Activated T-helper 2 cell treated with anti-CD3 and anti-CD28 coated beads, Interferon-gamma antibody, Interleukin-2, Interleukin-4, amounts not matched to agents 10 μg/mL and 5 μg/mL and 100 μg/mL, durations not matched to agents 14 hours and 24 hours and 36 hours (primary cell): ENCODE results near the gene VGLL2. TPM values are rescaled to one million over a fixed set of nuclear protein-coding genes. Genes with fewer than 3 reads are reported as not detected.

Source experiments
- DNase-seq: peaks from one replicate; pipeline ENCODE4 v3.0.0; 2021; ENCODE audit warnings: low spot score
- H3K27ac Mint-ChIP-seq: one replicate; pipeline ENCODE4 v1.8.0; 2021; ENCODE audit warnings: mixed read lengths
- H3K27me3 Mint-ChIP-seq: one replicate; pipeline ENCODE4 v1.8.0; 2021; ENCODE audit warnings: low read depth, mixed read lengths
- H3K36me3 Mint-ChIP-seq: one replicate; pipeline ENCODE4 v1.8.0; 2021; ENCODE audit warnings: low read depth, mixed read lengths
- H3K4me1 Mint-ChIP-seq: one replicate; pipeline ENCODE4 v1.8.0; 2021; ENCODE audit warnings: low read depth, mixed read lengths
- H3K4me3 Mint-ChIP-seq: one replicate; pipeline ENCODE4 v1.8.0; 2021; ENCODE audit warnings: low read depth, mild to moderate bottlenecking, moderate library complexity, mixed read lengths
- H3K9me3 Mint-ChIP-seq: one replicate; pipeline ENCODE4 v1.8.0; 2021; ENCODE audit warnings: mixed read lengths
- intact Hi-C: fragments of 100-400 bp; cut with micrococcal nuclease; formaldehyde crosslinking; loops from one replicate; pipeline ENCODE4 v1.15.1; 2023
- total RNA-seq: library from RNA; stranded (reverse); gene quantifications from 2 replicates; pipeline ENCODE4 v1.2.3, GENCODE V29; 2022

The VGLL2 gene
- total RNA-seq, 1 donor from 2014 or later, result not detected

- Mint-ChIP-seq H3K4me3 (no peak overlapping the region), H3K27ac (no peak overlapping the region), H3K4me1 (no peaks in the 10 kb centered on the region), H3K9me3 (no peaks in the 10 kb centered on the region), H3K27me3 (peaks cover 74% of the 10 kb centered on the region), H3K36me3 (no peaks in the 10 kb centered on the region)
- intact Hi-C loops, result loop anchor here (5.0 kb wide), 1 partner anchor 635 kb away; the partner anchor contains the start of gene SLC35F1
- no peak for DNase-seq
Measured at GRCh38 chr6:117272032-117272866, 6.9 kb downstream of the VGLL2 start.

GRCh38 chr6:117272891-117273290 lies 7.5 kb downstream of the VGLL2 start:
- H3K36me3 Mint-ChIP-seq, result no peaks in the 10 kb centered on the region
- DNase-seq, result no peak
- H3K27ac Mint-ChIP-seq, result no peak overlapping the region
- H3K4me1 Mint-ChIP-seq, result no peaks in the 10 kb centered on the region
- peaks cover 70% of the 10 kb centered on the region for H3K27me3 Mint-ChIP-seq
- no peak overlapping the region for H3K4me3 Mint-ChIP-seq
- H3K9me3 Mint-ChIP-seq, result no peaks in the 10 kb centered on the region
- intact Hi-C loops, result loop anchor here (5.0 kb wide), 1 partner anchor 634 kb away; the partner anchor contains the start of gene SLC35F1

- Mint-ChIP-seq H3K4me1 (no peaks in the 10 kb centered on the region), H3K36me3 (no peaks in the 10 kb centered on the region), H3K27ac (no peak overlapping the region), H3K27me3 (peaks cover 48% of the 10 kb centered on the region), H3K4me3 (no peak overlapping the region), H3K9me3 (no peaks in the 10 kb centered on the region)
- intact Hi-C loops, result no loop called here
- DNase-seq, result no peak
Measured at GRCh38 chr6:117275205-117275604, 9.8 kb downstream of the VGLL2 start.

GRCh38 chr6:117275711-117276110 lies 10.4 kb downstream of the VGLL2 start:
- H3K27ac Mint-ChIP-seq, result no peak overlapping the region
- H3K36me3 Mint-ChIP-seq, result no peaks in the 10 kb centered on the region
- no peaks in the 10 kb centered on the region for H3K9me3 Mint-ChIP-seq
- intact Hi-C loops, result no loop called here
- H3K4me1 Mint-ChIP-seq, result no peaks in the 10 kb centered on the region
- peaks cover 47% of the 10 kb centered on the region for H3K27me3 Mint-ChIP-seq
- H3K4me3 Mint-ChIP-seq, result no peak overlapping the region
- no peak for DNase-seq

- Mint-ChIP-seq H3K9me3 (no peaks in the 10 kb centered on the region), H3K27me3 (peaks cover 39% of the 10 kb centered on the region), H3K4me1 (no peaks in the 10 kb centered on the region), H3K36me3 (no peaks in the 10 kb centered on the region), H3K27ac (no peak overlapping the region), H3K4me3 (no peak overlapping the region)
- intact Hi-C loops, result no loop called here
- no peak for DNase-seq
Measured at GRCh38 chr6:117276778-117277316, 11.5 kb downstream of the VGLL2 start.

- Mint-ChIP-seq H3K4me3 (no peak overlapping the region), H3K27ac (no peak overlapping the region), H3K36me3 (no peaks in the 10 kb centered on the region), H3K27me3 (peaks cover 5% of the 10 kb centered on the region), H3K9me3 (no peaks in the 10 kb centered on the region), H3K4me1 (no peaks in the 10 kb centered on the region)
- intact Hi-C loops, result no loop called here
- no peak for DNase-seq
Measured at GRCh38 chr6:117280922-117281321, 15.6 kb downstream of the VGLL2 start.

- Mint-ChIP-seq H3K36me3 (no peaks in the 10 kb centered on the region), H3K27me3 (peaks cover 1% of the 10 kb centered on the region), H3K4me3 (no peak overlapping the region), H3K27ac (no peak overlapping the region), H3K9me3 (no peaks in the 10 kb centered on the region), H3K4me1 (no peaks in the 10 kb centered on the region)
- intact Hi-C loops, result no loop called here
- DNase-seq, result no peak
Measured at GRCh38 chr6:117288083-117288715, 22.8 kb downstream of the VGLL2 start.

- Mint-ChIP-seq H3K9me3 (no peaks in the 10 kb centered on the region), H3K4me3 (no peak overlapping the region), H3K27me3 (peaks cover 1% of the 10 kb centered on the region), H3K4me1 (no peaks in the 10 kb centered on the region), H3K27ac (no peak overlapping the region), H3K36me3 (no peaks in the 10 kb centered on the region)
- intact Hi-C loops, result no loop called here
- no peak for DNase-seq
Measured at GRCh38 chr6:117290173-117290846, 25.0 kb downstream of the VGLL2 start.

- H3K4me3 Mint-ChIP-seq, result no peak overlapping the region
- H3K9me3 Mint-ChIP-seq, result no peaks in the 10 kb centered on the region
- intact Hi-C loops, result no loop called here
Measured at GRCh38 chr6:117298941-117299340, 33.6 kb downstream of the VGLL2 start.

GRCh38 chr6:117303323-117303722 lies 38.0 kb downstream of the VGLL2 start:
- H3K27ac Mint-ChIP-seq, result no peak overlapping the region
- no peaks in the 10 kb centered on the region for H3K36me3 Mint-ChIP-seq
- H3K4me1 Mint-ChIP-seq, result no peaks in the 10 kb centered on the region
- intact Hi-C loops, result no loop called here
- DNase-seq, result no peak
- no peaks in the 10 kb centered on the region for H3K9me3 Mint-ChIP-seq
- no peaks in the 10 kb centered on the region for H3K27me3 Mint-ChIP-seq
- H3K4me3 Mint-ChIP-seq, result no peak overlapping the region

More at GRCh38 chr6:117298941-117299340, 33.6 kb downstream of the VGLL2 start:
- no peak for DNase-seq
- no peaks in the 10 kb centered on the region for H3K36me3 Mint-ChIP-seq
- H3K4me1 Mint-ChIP-seq, result no peaks in the 10 kb centered on the region
- no peak overlapping the region for H3K27ac Mint-ChIP-seq
- no peaks in the 10 kb centered on the region for H3K27me3 Mint-ChIP-seq

- H3K4me1 Mint-ChIP-seq, result no peaks in the 10 kb centered on the region
- H3K9me3 Mint-ChIP-seq, result no peaks in the 10 kb centered on the region
- no peak overlapping the region for H3K4me3 Mint-ChIP-seq
- DNase-seq, result no peak
- H3K27me3 Mint-ChIP-seq, result no peaks in the 10 kb centered on the region
- no peak overlapping the region for H3K27ac Mint-ChIP-seq
- intact Hi-C loops, result no loop called here
- no peaks in the 10 kb centered on the region for H3K36me3 Mint-ChIP-seq
Measured at GRCh38 chr6:117304446-117304845, 39.1 kb downstream of the VGLL2 start.

- DNase-seq, result no peak
- Mint-ChIP-seq H3K9me3 (no peaks in the 10 kb centered on the region), H3K4me1 (no peaks in the 10 kb centered on the region), H3K4me3 (no peak overlapping the region), H3K27ac (no peak overlapping the region), H3K27me3 (no peaks in the 10 kb centered on the region), H3K36me3 (no peaks in the 10 kb centered on the region)
- intact Hi-C loops, result no loop called here
Measured at GRCh38 chr6:117306227-117306790, 41.0 kb downstream of the VGLL2 start.
